Right lung (tissue), 10 donors: ENCODE data around the gene KCNV2. TPM values are rescaled to one million over a fixed set of nuclear protein-coding genes. Genes with fewer than 3 reads are reported as not detected.
"Not testable (repeated sequence)": the region's sequence is repeated elsewhere in the genome, so short reads cannot be mapped to it uniquely, and the experiment has no call there.

Experiments
- DNase-seq, 2 donors: peaks; one replicate each; pipeline ENCODE4 v3.0.0-alpha.2; 2013
- long read RNA-seq, 8 donors: transcript quantifications; one replicate each; lab custom pipeline, GENCODE V29; 2026
- polyA plus RNA-seq, 5 donors: library from polyadenylated mRNA; unstranded; fragments of 120-200 nt; gene quantifications; one replicate each; pipeline versions ENCODE4 v1.2.1 to v1.2.3, GENCODE V29; 2013; ENCODE audit warnings: inconsistent platforms in 1 of 5, low replicate concordance in 1 of 5; ENCODE audit not compliant: insufficient read length in 5 of 5, insufficient read depth in 1 of 5

The KCNV2 gene
- under 1 TPM; 0.10 to 0.19 (median 0.15) TPM for polyA plus RNA-seq
- long read RNA-seq, donor 1: 0 reads
- long read RNA-seq, donor 2: 0 reads
- long read RNA-seq, donor 3: 0 reads
- long read RNA-seq, donor 4: 0 reads
- long read RNA-seq, donor 5, partial matches to known transcripts: 73 of 73 reads
- long read RNA-seq, donor 5, other reads (novel, unspliced or antisense): 0 of 73 reads
- long read RNA-seq, donor 6: 0 reads
- long read RNA-seq, donor 7: 0 reads
- long read RNA-seq, donor 8: 0 reads

DNA sequence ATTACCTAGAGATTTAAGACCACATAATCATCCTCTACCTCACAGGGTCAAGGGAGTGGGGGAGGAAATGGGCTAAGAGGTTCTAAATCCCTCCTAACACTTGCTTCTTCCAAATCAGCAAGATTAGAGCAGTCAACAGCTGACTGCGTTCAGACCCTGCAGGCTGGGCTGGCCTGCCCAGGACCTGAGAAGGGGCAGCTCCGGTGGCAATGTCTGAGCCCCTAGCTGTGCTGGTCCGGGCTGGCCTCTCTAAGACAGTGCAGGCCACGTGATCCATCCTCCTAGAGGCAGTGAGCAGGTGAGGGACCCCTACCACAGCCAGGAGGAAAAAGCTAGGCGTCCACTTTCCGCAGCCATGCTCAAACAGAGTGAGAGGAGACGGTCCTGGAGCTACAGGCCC, at the start of gene KCNV2:
Gene KCNV2, plus strand, starts transcription at position 126 of the 400 bp plus-strand sequence. Its CDS starts 230 bp downstream, at position 356.
- no peak for DNase-seq

DNA sequence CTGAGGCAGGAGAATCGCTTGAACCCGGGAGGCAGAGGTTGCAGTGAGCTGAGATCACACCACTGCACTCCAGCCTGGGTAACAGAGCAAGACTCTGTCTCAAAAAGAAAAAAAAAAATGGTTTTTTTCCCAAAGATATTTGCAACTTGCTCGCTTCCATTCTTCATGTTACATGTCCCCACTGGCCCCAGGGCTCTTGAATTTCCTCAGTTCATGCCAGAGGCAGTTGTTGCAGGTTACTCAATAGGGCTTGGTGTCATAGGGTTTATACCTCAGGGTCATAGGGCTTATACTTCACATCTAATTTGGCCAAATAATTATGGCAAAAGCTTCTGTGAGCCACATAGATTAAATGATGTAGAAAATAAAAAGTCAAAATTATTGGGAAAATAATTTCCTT, 44.1 kb upstream of the KCNV2 start:
- no peak for DNase-seq

DNA sequence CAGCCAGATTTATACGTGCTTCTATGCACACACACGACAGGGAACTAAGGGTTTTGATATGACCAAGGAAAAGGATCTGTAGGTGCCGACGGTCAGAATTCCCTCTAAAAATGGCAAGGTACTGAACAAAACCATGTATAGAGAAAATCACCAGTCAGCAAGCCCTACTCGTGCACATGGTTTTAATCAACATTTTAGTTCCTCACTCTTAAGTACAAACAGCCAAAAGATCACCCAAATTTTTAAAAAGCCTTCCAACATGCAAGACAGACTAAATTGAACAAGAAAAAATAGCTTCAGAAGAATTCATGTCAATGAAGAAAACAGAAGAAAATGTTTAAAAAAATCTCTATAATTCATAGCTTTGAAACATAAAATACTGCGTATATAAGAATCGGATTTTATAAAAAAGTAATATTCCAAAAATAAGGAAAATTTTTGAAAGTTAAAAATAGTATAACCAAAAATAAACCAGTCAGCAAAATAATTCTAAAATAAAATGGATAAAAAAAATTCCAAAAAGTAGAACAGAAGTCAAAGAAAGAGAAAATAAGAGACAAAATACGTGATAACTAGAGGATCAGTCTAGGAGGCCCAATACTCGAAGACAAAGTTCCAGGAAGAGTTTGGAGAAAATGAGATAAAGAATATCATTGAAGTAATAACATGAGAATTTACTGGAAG, 43.0 kb upstream of the KCNV2 start:
- no peak for DNase-seq

GRCh38 chr9:2675834-2676233, 41.5 kb upstream of the KCNV2 start:
- DNase-seq: no peak

- no peak for DNase-seq
Measured at GRCh38 chr9:2676466-2676865, 40.8 kb upstream of the KCNV2 start.

DNA sequence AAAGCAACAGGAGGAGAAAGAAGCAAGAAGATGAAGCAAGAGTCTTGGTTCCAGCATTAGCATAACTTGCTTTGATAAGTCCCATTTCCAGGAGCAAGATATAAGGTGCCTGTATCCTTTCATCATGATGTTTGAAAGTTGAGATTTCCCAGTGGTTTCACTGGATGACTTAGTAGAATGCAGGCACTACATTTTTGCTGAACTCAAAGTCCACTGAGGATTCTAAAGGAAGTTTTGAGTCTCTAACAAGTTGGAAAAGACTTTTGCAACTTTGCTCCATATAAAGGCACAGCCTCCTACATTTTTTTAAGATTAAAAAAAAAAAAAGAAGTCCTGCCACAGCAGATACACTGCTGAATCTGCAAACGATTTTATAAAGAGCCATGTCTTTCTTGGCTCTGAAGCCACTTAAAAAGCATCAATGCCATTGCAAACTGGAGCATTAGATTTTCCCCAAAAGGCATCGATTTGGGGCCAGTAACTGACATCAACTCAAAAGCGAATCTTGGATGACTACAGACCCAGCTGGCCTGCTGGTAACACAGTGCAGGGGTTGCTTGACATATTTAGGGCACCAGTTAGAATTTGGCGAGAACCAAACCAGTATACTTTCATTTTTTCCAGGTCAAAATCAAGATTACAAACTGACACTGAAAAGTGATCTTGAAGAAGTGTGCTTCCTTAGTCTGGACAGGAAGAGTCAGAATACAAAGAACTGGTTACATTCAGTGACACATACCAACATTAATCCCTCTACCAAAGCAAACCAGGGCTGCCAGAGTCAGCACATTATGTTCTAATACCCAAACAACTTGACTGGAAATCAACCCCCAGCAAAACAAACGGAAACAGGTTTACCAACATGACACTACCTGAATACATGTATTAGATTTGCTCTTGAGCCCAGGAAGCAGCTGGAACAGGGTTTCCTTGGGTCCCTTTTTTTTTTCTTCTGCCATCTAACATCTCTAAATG, 39.1 kb upstream of the KCNV2 start:
- DNase-seq: no peak

- DNase-seq: no peak
Measured at GRCh38 chr9:2679011-2679410, 38.3 kb upstream of the KCNV2 start.

GRCh38 chr9:2681981-2682380, 35.3 kb upstream of the KCNV2 start:
- DNase-seq: no peak

GRCh38 chr9:2686911-2687310, 30.4 kb upstream of the KCNV2 start:
- no peak for DNase-seq

DNA sequence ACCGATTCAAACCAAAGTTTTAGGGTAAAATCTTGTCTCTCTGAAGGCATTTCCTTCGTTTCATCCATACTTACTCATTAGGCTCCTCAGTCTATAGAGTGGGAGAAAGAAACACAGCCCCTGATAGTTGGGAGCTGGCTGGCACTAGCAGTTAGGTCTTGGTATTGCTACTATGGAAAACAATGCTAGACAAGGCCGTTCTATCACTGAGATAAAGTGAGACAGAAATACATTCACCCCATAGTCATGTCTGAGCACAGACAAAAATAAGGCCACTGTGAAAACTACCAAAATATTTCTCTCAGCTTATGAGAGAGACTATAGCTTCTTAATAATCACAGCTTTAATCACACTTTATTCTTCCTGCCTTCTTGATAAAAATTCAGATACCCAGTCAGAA, 28.7 kb upstream of the KCNV2 start:
- DNase-seq: no peak

GRCh38 chr9:2691212-2691611, 26.1 kb upstream of the KCNV2 start:
- DNase-seq: no peak

- DNase-seq: no peak
Measured at GRCh38 chr9:2691626-2692025, 25.7 kb upstream of the KCNV2 start.

DNA sequence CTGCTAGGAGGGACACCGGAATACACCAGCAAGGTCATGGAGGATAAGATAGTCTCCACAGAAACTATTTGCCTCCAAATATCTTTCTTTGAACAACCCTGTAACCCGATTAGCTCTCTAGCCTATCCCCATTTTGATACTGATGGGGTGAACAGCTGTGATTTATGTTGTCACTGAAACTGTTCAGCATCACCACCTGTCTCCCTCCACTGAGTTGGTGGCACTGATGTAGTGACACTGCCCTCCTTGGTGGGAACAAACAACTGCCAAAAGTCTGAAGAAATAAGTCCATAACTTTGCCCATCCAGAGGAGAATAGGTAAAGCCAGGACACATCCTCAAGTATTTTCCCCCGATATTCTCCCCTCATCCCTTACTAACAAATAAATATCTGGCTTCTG, 24.3 kb upstream of the KCNV2 start:
- DNase-seq: no peak

- DNase-seq: no peak
Measured at GRCh38 chr9:2697492-2697891, 19.8 kb upstream of the KCNV2 start.

- DNase-seq: no peak
Measured at GRCh38 chr9:2700398-2700797, 16.9 kb upstream of the KCNV2 start.

- no peak for DNase-seq
Measured at GRCh38 chr9:2700909-2701550, 16.3 kb upstream of the KCNV2 start.

- no peak for DNase-seq
Measured at GRCh38 chr9:2704504-2704903, 12.8 kb upstream of the KCNV2 start.

GRCh38 chr9:2707256-2707655, 10.1 kb upstream of the KCNV2 start:
- DNase-seq: not testable (repeated sequence)

DNA sequence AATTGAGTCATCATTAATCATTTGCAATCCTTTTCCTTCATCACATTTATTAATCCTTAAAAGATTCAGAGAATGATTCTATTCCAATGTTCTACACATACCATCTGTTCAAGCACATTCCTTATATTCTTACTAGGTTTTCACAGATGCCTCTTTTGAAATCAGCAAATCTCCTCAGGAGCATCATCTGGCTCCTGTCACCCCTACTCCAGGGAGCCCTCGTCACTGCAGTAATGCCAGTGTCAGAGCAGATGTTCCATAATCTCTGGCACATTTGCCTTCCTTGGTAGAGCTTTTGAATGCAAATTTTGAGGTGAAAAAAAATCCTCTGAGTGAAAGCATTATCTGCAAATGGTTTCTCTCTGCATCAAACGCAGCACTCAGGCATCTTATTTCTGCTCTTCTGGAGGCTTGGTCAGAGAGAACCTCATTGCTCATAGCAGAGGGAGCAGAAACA, 7.6 kb upstream of the KCNV2 start:
- DNase-seq: no peak

DNA sequence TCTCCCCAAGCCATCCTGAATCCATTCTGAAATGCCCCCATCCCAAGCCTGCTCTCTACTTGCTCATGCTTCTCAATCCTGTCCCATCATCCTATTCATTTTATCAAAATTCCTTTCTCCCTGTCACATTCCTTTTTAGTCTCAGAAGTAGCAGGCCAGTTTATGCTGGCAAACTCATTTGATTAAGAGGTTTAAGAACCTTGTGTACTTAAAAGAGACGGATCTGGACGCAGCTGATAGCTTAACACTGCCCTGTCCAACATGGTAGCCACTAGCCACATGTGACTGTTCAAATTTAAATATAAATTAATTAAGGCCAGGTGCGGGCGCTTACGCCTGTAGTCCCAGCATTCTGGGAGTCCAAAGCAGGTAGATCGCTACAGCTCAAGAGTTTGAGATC, 5.6 kb upstream of the KCNV2 start:
- DNase-seq: no peak

DNA sequence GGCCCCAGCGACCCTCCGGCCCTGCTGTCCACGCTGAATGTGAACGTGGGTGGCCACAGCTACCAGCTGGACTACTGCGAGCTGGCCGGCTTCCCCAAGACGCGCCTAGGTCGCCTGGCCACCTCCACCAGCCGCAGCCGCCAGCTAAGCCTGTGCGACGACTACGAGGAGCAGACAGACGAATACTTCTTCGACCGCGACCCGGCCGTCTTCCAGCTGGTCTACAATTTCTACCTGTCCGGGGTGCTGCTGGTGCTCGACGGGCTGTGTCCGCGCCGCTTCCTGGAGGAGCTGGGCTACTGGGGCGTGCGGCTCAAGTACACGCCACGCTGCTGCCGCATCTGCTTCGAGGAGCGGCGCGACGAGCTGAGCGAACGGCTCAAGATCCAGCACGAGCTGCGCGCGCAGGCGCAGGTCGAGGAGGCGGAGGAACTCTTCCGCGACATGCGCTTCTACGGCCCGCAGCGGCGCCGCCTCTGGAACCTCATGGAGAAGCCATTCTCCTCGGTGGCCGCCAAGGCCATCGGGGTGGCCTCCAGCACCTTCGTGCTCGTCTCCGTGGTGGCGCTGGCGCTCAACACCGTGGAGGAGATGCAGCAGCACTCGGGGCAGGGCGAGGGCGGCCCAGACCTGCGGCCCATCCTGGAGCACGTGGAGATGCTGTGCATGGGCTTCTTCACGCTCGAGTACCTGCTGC, 839 bp downstream of the KCNV2 start:
- no peak for DNase-seq
